AG04450 (cell line): ENCODE measurements around the gene PDE7B. TPM values are rescaled to one million over a fixed set of nuclear protein-coding genes. Genes with fewer than 3 reads are reported as not detected.

Experiments used
- CTCF ChIA-PET: fragments of 300-600, 350-600 bp; formaldehyde crosslinking; extraction: SDS; loops from one replicate; lab custom pipeline; 2022; ENCODE audit warnings: antibody characterized with exemption, inconsistent platforms; lab: Charles Lee
- POLR2A ChIA-PET: fragments of 350-600 bp; formaldehyde crosslinking; extraction: SDS; loops from one replicate; lab custom pipeline; 2021; ENCODE audit warnings: antibody characterized with exemption, inconsistent platforms; lab: Yijun Ruan, JAX
- DNase-seq: peaks from one replicate; pipeline ENCODE4 v3.0.0-alpha.2; 2011; ENCODE audit warnings: low read depth, low spot score
- H3K27ac ChIP-seq: one replicate; pipeline ENCODE4 v1.5.1; 2012; ENCODE audit warnings: low read depth, low read length, control low read depth
- H3K27me3 ChIP-seq: one replicate; pipeline ENCODE4 v1.6.0; 2012; ENCODE audit warnings: low read length; ENCODE audit not compliant: control insufficient read depth, insufficient read depth
- H3K4me3 ChIP-seq: 2 replicates; pipeline ENCODE4 v1.5.1; 2011; ENCODE audit warnings: mild to moderate bottlenecking, low read depth, low read length, control low read depth
- H3K9me3 ChIP-seq: 2 replicates; pipeline ENCODE4 v1.5.1; 2012; ENCODE audit warnings: low read length; ENCODE audit not compliant: control insufficient read depth, insufficient read depth
- polyA plus RNA-seq: library from polyadenylated mRNA; depleted of rRNA; stranded (reverse); fragments of >200 nt; gene quantifications from 2 replicates; pipeline ENCODE4 v1.2.3, GENCODE V29; 2011
- TF ChIP-seq, protein P1 (sequence below): IDR thresholded peaks from 2 replicates; pipeline ENCODE4 v1.5.1; 2011; ENCODE audit warnings: low read depth, low read length, control low read depth, inconsistent platforms

Gene PDE7B
- polyA plus RNA-seq, 1 experiment, result 17.4 TPM

DNA sequence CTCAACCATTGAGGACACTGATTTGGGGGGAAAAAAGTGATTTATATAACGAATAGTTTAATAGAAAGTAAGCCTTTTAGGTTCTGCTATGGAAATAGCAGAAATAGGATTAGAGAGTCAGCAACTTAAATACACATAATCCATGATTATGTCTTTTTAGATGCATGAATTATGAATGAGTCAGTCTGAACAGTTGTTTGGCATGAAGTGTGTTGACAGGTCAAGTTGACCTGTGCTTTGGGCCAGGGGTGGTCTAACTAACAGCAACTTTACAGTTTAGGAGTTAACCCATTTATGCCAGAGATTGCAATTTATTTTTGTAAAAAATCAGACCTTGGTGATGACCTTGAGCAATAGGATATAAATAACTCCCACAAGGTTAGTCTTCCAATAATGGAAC, 207.4 kb downstream of the PDE7B start:
- H3K27ac ChIP-seq, result no peak overlapping the region
- H3K9me3 ChIP-seq, result no peaks in the 10 kb centered on the region
- no peaks in the 10 kb centered on the region for H3K27me3 ChIP-seq
- CTCF ChIA-PET, result no interaction called here
- POLR2A ChIA-PET, result no interaction called here
- H3K4me3 ChIP-seq, result no peak overlapping the region
- TF ChIP-seq, protein P1, sequence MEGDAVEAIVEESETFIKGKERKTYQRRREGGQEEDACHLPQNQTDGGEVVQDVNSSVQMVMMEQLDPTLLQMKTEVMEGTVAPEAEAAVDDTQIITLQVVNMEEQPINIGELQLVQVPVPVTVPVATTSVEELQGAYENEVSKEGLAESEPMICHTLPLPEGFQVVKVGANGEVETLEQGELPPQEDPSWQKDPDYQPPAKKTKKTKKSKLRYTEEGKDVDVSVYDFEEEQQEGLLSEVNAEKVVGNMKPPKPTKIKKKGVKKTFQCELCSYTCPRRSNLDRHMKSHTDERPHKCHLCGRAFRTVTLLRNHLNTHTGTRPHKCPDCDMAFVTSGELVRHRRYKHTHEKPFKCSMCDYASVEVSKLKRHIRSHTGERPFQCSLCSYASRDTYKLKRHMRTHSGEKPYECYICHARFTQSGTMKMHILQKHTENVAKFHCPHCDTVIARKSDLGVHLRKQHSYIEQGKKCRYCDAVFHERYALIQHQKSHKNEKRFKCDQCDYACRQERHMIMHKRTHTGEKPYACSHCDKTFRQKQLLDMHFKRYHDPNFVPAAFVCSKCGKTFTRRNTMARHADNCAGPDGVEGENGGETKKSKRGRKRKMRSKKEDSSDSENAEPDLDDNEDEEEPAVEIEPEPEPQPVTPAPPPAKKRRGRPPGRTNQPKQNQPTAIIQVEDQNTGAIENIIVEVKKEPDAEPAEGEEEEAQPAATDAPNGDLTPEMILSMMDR, result no peak
- no peak for DNase-seq

GRCh38 chr6:136059308-136059707, 207.8 kb downstream of the PDE7B start:
- Histone ChIP-seq H3K27ac (no peak overlapping the region), H3K4me3 (no peak overlapping the region), H3K27me3 (no peaks in the 10 kb centered on the region), H3K9me3 (no peaks in the 10 kb centered on the region)
- ChIA-PET POLR2A (no interaction called here), CTCF (no interaction called here)
- TF ChIP-seq, protein P1, result no peak
- no peak for DNase-seq

DNA sequence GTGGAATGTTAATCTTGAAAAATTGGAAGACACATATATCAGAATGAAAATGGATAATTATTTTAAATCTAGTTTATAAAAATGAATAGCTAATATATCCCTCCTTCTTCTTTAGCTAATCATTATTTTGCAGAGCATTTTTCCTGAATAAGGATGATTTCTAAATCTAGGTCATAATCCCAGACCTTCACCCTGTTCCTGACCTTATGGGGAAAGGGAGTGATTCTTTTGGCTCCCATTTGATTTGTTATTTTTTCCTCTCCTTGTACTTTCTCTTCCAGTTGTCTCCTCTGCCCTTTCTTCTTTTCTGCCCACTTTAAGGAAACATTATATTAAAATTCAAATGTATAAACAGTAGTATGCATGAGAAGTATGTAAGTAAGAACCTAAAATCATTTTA, 208.6 kb downstream of the PDE7B start:
- ChIA-PET POLR2A (no interaction called here), CTCF (interaction anchor here (0.8 kb wide), 1 partner anchor 524 kb away, joined by 3 read pairs; no protein-coding TSS in a partner anchor)
- no peak overlapping the region for H3K27ac ChIP-seq
- TF ChIP-seq, protein P1, result no peak
- no peak overlapping the region for H3K4me3 ChIP-seq
- H3K9me3 ChIP-seq, result no peaks in the 10 kb centered on the region
- no peak for DNase-seq
- H3K27me3 ChIP-seq, result no peaks in the 10 kb centered on the region

DNA sequence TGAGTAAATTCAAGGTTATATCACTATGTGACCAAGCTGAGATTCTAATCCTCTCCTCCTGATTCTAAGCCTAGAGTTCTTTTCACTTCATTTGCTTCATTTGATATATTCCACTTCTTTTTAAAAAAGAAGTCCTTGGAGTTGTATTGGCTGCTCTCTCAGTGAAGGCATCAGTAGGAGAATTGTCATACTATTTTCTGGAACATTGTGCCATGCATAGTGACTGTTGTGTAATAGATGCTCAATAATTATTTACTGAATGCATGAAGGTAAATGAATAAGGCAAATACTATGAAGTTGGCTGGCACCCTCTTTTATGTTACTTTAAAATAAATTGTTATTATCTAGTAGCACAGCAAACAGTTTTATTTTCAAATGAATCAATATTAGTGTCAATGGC, 209.3 kb downstream of the PDE7B start:
- H3K27ac ChIP-seq, result no peak overlapping the region
- CTCF ChIA-PET, result interaction anchor here (0.8 kb wide), 1 partner anchor 524 kb away, joined by 3 read pairs; no protein-coding TSS in a partner anchor
- POLR2A ChIA-PET, result no interaction called here
- H3K27me3 ChIP-seq, result no peaks in the 10 kb centered on the region
- no peak for DNase-seq
- TF ChIP-seq, protein P1, result no peak
- H3K9me3 ChIP-seq, result no peaks in the 10 kb centered on the region
- no peak overlapping the region for H3K4me3 ChIP-seq

- no peaks in the 10 kb centered on the region for H3K9me3 ChIP-seq
- no peak for DNase-seq
- no peaks in the 10 kb centered on the region for H3K27me3 ChIP-seq
- TF ChIP-seq, protein P1, result no peak
- ChIA-PET CTCF (no interaction called here), POLR2A (no interaction called here)
- no peak overlapping the region for H3K27ac ChIP-seq
- no peak overlapping the region for H3K4me3 ChIP-seq
Measured at GRCh38 chr6:136061701-136062100, 210.2 kb downstream of the PDE7B start.
